ENCODE results near the gene GPR107.
"Not testable (repeated sequence)": the region's sequence is repeated elsewhere in the genome, so short reads cannot be mapped to it uniquely, and the experiment has no call there.

The GPR107 gene

DNA sequence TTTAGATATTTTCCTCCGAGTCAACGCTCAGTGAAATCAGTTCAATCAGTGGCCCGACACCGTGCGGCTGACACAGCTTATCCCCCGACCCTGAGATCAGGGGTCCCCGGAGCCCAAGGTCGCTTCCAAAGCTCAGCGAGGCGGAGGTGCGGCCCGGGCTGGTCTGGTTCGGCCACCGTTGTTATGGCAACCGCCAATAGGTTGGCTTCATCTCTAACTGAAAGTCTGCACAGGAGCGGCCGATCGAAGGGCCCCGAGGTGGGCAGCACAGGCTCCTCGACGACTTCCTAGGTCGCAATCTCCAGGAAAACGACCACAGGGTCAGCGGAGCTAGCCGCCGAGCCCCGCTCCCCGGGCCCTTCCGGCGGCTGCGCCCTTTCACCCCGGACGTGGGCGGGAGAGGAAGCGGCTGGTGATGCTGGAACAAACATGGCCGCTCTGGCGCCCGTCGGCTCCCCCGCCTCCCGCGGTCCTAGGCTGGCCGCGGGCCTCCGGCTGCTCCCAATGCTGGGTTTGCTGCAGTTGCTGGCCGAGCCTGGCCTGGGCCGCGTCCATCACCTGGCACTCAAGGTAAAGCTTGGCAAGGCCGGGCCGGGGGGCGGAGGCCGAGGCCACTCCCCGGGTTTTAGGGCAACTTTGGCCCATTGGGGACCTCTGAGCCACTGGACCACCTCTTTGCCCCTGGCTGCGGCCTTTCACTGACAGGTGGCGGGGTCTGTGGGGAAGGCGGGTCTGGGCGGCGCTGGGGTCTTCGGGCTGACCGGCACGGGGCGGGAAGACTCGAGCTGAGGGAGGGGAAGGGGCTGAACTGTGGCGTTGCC is at the start of gene GPR107:
Gene GPR107 (plus strand): TSS at position 403 of the 821 bp plus-strand sequence. CDS start 27 bp downstream, at position 430.
- H3K4me3 Mint-ChIP-seq: peak within 1 kb of the TSS; percentile 93
- peaks cover 2 to 3% of the 10 kb centered on the region in 2 donors for H3K36me3 Mint-ChIP-seq
- peak within 1 kb of the TSS; percentile 97 for H3K27ac Mint-ChIP-seq
- no peaks in the 10 kb centered on the region for H3K9me3 Mint-ChIP-seq
- no peaks in the 10 kb centered on the region for H3K27me3 Mint-ChIP-seq
- DNase-seq (peak; percentile 72), ATAC-seq (replicated peaks) (peak; percentile 96)
- peaks cover 8 to 29% of the 10 kb centered on the region in 2 donors for H3K4me1 Mint-ChIP-seq

DNA sequence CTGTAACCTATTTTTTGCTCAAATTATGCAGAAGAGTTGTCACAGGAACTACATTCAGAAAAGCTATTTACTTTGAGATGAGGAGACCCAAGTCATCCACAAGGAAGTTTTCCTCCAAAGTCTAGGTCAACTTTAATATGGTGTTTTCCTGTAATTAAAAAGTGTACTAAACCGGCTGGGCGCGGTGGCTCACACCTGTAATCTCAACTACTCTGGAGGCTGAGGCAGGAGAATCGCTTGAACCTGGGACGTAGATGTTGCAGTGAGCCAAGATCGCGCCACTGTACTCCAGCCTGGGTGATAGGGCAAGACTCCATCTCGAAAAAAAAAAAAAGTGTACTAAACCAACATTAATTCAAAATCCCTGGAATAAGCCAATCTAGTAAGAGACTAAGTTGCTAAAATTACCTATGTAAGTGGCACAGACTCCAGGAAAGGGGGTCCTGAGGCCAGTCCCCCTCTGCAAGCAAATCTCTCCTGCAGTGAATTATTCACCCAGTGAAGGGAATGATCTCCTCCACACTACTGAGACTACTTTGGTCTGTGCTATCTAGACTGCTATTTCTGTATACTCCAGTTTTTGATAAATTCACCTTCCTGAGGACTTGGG is 49.7 kb upstream of the GPR107 start:
- H3K36me3 Mint-ChIP-seq: peaks cover 36 to 50% of the 10 kb centered on the region in 2 donors
- H3K27ac Mint-ChIP-seq: peak overlapping the region; percentile 92
- H3K4me3 Mint-ChIP-seq: no peak overlapping the region
- peaks cover 25 to 83% of the 10 kb centered on the region in 2 donors for H3K4me1 Mint-ChIP-seq
- ATAC-seq (replicated peaks): no peak
- H3K9me3 Mint-ChIP-seq: no peaks in the 10 kb centered on the region
- DNase-seq: no peak
- H3K27me3 Mint-ChIP-seq: no peaks in the 10 kb centered on the region

DNA sequence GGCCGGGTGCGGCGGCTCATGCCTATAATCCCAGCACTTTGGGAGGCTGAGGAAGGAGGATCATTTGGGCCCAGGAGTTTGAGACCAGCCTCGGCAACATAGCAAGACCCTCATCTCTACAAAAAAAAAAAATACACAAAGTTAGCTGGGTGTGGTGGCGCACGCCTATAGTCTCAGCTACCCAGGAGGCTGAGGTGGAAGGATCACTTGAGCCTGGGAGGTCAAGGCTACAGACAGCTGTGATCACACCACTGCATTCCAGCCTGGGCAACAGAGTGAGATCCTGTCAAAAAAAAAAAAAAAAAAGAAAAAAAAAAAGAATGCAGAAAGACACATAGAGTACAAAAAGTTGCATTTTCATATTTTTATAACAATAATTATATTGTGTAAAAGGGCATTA is 46.8 kb upstream of the GPR107 start:
- H3K4me3 Mint-ChIP-seq: peak overlapping the region; percentile 36 to 53
- peak overlapping the region; percentile 92 for H3K27ac Mint-ChIP-seq
- not testable (repeated sequence) for H3K9me3 Mint-ChIP-seq; ATAC-seq (replicated peaks); H3K27me3 Mint-ChIP-seq; DNase-seq
- peaks cover 40 to 96% of the 10 kb centered on the region in 2 donors for H3K4me1 Mint-ChIP-seq
- peaks cover 37 to 51% of the 10 kb centered on the region in 2 donors for H3K36me3 Mint-ChIP-seq

DNA sequence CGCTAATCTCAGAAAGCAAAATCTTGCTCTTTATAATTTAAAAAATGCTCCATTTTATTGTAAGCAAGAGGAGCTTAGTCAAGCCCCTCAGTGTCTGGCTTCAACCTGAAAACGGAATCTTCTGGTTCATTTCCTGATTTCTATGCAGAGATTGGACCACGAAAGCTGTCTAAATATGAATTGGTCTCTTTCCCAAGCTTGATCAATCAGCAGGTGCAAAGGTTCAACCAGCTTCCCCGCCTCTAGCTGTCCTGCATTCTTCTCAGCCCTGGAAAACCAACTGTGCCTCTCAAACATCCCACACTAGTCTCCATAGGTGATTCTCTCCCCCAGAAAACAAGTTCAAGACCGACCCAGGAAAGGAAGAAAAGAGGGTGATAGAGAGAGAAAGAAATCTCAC is 45.2 kb upstream of the GPR107 start:
- peak overlapping the region; percentile 92 for H3K27ac Mint-ChIP-seq
- H3K27me3 Mint-ChIP-seq: no peaks in the 10 kb centered on the region
- H3K4me1 Mint-ChIP-seq: peaks cover 36 to 92% of the 10 kb centered on the region in 2 donors
- peak overlapping the region; percentile 47 to 66 for H3K4me3 Mint-ChIP-seq
- H3K36me3 Mint-ChIP-seq: peaks cover 33 to 56% of the 10 kb centered on the region in 2 donors
- DNase-seq (no peak), ATAC-seq (replicated peaks) (no peak)
- H3K9me3 Mint-ChIP-seq: peaks cover 2 to 3% of the 10 kb centered on the region in 2 donors

DNA sequence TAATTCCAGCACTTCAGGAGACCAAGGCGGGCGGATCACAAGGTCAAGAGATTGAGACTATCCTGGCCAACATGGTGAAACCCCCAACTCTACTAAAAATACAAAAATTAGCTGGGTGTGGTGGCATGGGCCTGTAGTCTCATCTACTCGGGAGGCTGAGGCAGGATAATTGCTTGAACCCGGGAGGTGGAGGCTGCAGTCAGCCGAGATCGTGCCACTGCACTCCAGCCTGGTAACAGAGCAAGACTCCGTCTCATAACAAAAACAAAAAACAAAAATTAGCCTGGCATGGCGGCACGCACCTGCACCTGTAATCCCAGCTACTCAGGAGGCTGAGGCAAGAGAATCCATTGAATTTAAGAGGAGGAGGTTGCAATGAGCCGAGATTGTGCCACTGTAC is 44.2 kb upstream of the GPR107 start:
- not testable (repeated sequence) for H3K9me3 Mint-ChIP-seq; ATAC-seq (replicated peaks); DNase-seq; H3K27me3 Mint-ChIP-seq
- Mint-ChIP-seq H3K4me1 (peaks cover 32 to 82% of the 10 kb centered on the region in 2 donors), H3K27ac (peak overlapping the region; percentile 92), H3K36me3 (peaks cover 34 to 57% of the 10 kb centered on the region in 2 donors), H3K4me3 (peak overlapping the region; percentile 49 to 62)

DNA sequence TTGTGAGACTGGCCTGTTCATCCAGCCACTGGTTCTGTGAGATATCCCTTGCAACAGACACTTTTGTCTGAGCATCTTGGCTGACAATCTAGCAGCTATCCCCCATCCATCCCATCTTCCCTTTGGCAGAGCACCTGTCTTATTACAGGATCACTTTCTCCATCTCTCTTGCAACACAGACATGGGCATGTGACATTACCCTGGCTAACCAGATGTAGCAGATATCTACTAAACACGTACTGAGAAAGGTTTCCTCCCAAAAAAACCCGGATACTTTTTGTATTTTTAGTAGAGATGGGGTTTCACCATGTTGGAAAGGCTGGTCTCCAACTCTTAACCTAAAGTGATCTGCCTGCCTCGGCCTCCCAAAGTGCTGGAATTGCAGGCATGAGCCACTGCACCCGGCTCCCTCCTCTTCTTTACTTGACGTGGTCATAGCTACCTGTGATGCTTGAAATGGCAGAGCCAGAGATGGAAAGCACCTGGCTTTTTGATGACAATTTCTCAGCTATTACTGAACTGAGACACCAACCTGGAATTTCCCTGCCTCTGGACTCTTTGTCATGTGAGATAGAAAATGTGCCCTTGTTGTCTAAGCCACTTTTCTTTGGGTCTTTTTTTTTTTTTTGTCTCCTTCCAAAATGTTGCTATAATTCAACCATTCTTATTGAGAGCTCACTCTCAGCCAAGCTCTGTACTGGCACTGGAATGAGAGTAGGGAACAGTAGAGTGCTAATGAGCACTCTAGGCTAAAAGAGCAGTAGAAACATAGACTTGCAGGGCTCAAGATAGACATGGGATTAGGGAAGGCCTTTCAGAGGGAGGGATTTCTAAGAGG is 43.3 kb upstream of the GPR107 start:
- peaks cover 2 to 3% of the 10 kb centered on the region in 2 donors for H3K9me3 Mint-ChIP-seq
- peak; percentile 80 to 87 for ATAC-seq (replicated peaks)

DNA sequence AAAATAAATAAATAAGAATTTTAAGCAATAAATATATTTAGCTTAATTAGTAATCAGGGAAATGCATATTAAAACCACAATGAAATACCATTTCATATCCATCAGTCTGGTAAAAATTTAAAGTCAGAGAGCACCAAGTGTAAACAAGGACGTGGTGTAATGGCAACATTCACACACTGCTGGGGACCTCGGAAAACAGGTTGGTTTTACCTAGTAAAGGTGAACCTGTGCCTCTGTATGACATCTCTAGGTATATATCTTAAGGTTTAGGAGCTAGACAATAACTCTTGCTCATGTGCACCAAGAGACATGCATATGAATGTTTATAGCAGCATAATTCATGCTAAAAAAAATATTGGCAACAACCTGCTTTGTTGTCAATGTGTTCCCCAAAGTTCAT is 40.4 kb upstream of the GPR107 start:
- Mint-ChIP-seq H3K9me3 (peaks cover 3 to 5% of the 10 kb centered on the region in 2 donors), H3K27me3 (no peaks in the 10 kb centered on the region), H3K4me1 (peaks cover 40 to 73% of the 10 kb centered on the region in 2 donors), H3K36me3 (peaks cover 42 to 68% of the 10 kb centered on the region in 2 donors), H3K27ac (peak overlapping the region; percentile 93), H3K4me3 (peak overlapping the region in 1 of 2 donors; percentile 47)
- no peak for ATAC-seq (replicated peaks)
- no peak for DNase-seq

More for the DNA sequence above, 43.3 kb upstream of the GPR107 start:
- DNase-seq: peak; percentile 70
- H3K4me1 Mint-ChIP-seq: peaks cover 32 to 75% of the 10 kb centered on the region in 2 donors
- peak overlapping the region; percentile 92 for H3K27ac Mint-ChIP-seq
- H3K27me3 Mint-ChIP-seq: no peaks in the 10 kb centered on the region
- peak overlapping the region; percentile 49 to 62 for H3K4me3 Mint-ChIP-seq
- H3K36me3 Mint-ChIP-seq: peaks cover 34 to 59% of the 10 kb centered on the region in 2 donors

DNA sequence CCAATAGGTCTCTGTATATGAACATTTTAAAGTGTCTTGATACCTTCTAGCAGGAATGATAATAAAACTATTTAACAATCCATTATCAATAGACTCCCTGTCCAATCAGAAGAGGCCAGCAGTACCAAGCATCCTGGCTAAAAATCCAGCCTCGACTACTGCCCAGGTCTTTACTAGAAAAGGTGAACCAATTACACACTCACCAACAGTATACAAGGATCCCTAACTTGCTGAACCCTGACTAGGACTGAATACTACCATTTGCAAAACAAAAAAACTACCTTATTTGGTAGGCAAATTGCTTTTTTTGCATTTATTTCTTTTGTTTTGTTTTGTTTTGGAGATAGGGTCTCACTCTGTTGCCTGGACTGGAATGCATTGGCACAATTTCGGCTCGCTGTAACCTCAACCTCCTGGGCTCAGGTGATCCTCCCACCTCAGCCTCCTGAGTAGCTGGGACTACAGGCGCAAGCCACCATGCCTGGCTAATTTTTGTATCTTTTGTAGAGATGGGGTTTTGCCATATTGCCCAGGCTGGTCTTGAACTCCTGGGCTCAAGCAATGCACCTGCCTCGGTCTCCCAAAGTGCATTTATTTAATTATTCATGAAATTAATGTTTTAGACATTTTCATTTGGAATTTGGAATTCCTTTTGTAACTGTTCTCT is 38.2 kb upstream of the GPR107 start:
- Mint-ChIP-seq H3K4me1 (peaks cover 26 to 67% of the 10 kb centered on the region in 2 donors), H3K27me3 (no peaks in the 10 kb centered on the region), H3K27ac (peak overlapping the region; percentile 51), H3K4me3 (no peak overlapping the region), H3K9me3 (peaks cover 3 to 7% of the 10 kb centered on the region in 2 donors), H3K36me3 (peaks cover 41 to 72% of the 10 kb centered on the region in 2 donors)
- ATAC-seq (replicated peaks) (no peak), DNase-seq (no peak)

DNA sequence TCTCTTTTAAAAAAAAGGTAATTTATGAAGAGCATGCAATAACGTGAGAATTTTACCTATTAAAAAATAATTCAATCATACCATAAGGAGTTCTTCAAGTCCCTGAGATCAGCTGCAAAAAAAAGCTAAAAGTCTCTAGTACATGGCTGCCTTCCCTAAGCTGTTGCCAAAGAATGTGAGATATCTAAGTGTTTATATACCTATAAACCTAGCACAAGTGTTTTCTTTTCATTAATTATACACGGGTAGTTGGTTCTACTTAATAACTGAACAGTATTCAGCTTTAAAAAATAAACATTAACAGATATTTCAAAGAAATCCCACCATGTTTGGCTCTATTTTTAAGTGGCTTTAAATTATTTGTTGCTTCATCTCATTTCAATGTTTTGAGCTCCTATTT is 36.6 kb upstream of the GPR107 start:
- peaks cover 35 to 68% of the 10 kb centered on the region in 2 donors for H3K36me3 Mint-ChIP-seq
- no peaks in the 10 kb centered on the region for H3K27me3 Mint-ChIP-seq
- ATAC-seq (replicated peaks) (peak; percentile 1 to 3), DNase-seq (no peak)
- H3K4me1 Mint-ChIP-seq: peaks cover 28 to 67% of the 10 kb centered on the region in 2 donors
- H3K4me3 Mint-ChIP-seq: peak overlapping the region; percentile 60 to 64
- peak overlapping the region; percentile 99 for H3K27ac Mint-ChIP-seq
- peaks cover 0 to 7% of the 10 kb centered on the region in 2 donors for H3K9me3 Mint-ChIP-seq

DNA sequence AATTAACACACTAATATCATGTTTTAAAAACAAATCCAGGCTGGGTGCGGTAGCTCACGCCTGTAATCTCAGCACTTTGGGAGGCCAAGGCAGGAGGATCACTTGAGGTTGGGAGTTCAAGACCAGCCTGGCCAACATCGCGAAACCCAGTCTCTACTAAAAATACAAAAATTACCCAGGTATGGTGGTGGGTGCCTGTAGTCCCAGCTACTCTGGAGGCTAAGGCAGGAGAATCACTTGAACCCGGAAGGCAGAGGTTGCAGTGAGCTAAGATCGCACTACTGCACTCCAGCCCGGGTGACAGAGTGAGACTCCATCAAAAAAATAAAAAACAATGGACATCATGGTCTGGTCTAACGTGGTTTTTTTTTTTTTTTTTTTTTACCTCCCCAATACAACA is 36.2 kb upstream of the GPR107 start:
- ATAC-seq (replicated peaks); H3K27me3 Mint-ChIP-seq; H3K9me3 Mint-ChIP-seq; DNase-seq: not testable (repeated sequence)
- H3K4me3 Mint-ChIP-seq: peak overlapping the region; percentile 41 to 54
- peaks cover 35 to 68% of the 10 kb centered on the region in 2 donors for H3K36me3 Mint-ChIP-seq
- H3K4me1 Mint-ChIP-seq: peaks cover 26 to 66% of the 10 kb centered on the region in 2 donors
- H3K27ac Mint-ChIP-seq: peak overlapping the region; percentile 99

DNA sequence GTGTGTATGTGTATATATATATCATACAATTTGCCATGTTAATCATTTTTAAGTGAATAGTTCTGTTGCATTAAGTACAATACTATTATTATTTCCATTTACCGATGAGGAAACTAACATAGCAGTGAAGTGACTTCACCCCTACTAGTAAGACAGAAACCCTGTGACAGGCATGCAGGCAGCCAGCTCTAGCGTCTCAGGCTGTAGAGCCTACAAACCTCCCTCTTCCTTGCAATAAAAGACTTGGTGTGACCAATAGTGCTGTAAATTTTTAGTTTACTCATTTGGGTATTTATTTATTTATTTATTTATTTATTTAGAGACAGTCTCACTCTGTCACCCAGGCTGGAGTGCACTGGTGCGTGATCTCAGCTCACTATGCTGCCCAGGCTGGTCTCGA is 35.4 kb upstream of the GPR107 start:
- Mint-ChIP-seq H3K36me3 (peaks cover 32 to 65% of the 10 kb centered on the region in 2 donors), H3K4me1 (peaks cover 29 to 67% of the 10 kb centered on the region in 2 donors), H3K9me3 (peaks cover 0 to 5% of the 10 kb centered on the region in 2 donors), H3K4me3 (peak overlapping the region; percentile 4 to 17), H3K27me3 (no peaks in the 10 kb centered on the region), H3K27ac (peak overlapping the region; percentile 99)
- DNase-seq (no peak), ATAC-seq (replicated peaks) (no peak)

DNA sequence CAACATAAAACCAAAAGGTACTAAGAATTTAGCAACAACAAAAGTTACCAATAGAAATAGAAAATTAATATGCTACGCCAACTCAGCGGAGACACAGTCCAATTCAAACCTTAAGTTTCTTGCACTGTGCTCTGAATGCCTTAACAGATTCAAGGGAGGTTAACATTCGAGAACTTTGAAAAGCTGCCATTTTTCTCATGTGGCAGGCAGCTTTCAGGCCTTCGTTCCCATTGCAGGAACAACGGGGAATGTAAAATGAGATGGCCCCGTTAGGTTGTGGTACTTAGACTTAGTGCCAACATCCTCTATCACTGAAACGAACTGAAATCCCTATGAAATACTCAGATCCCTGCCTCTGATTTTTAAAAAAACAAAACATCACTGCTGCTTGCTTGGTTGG is 33.1 kb upstream of the GPR107 start:
- Mint-ChIP-seq H3K4me3 (peak overlapping the region; percentile 21 to 41), H3K27me3 (no peaks in the 10 kb centered on the region), H3K27ac (peak overlapping the region; percentile 95), H3K4me1 (peaks cover 44 to 87% of the 10 kb centered on the region in 2 donors), H3K9me3 (peaks cover 0 to 6% of the 10 kb centered on the region in 2 donors), H3K36me3 (peaks cover 35 to 66% of the 10 kb centered on the region in 2 donors)
- no peak for DNase-seq
- no peak for ATAC-seq (replicated peaks)

DNA sequence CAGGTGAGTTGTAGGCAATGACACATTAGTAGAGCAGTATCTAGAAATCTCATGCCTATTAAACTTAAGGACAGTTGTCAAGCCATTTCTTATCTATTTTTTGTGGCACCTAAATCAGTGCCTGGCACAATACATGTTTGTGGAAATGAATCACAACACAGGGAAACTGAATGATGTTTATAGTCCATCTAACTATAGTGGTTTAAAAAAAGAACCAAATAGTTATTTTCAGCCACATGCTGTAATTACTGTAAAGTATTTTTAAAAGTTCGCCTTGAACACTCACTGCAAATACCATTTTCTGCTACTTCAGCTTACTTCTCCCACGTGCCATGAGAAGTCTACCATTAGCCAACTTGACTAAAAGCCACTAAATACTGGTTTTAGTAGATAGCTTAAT is 32.6 kb upstream of the GPR107 start:
- H3K27me3 Mint-ChIP-seq: no peaks in the 10 kb centered on the region
- DNase-seq (no peak), ATAC-seq (replicated peaks) (no peak)
- peaks cover 0 to 6% of the 10 kb centered on the region in 2 donors for H3K9me3 Mint-ChIP-seq
- peaks cover 47 to 92% of the 10 kb centered on the region in 2 donors for H3K4me1 Mint-ChIP-seq
- peak overlapping the region; percentile 95 for H3K27ac Mint-ChIP-seq
- H3K4me3 Mint-ChIP-seq: peak overlapping the region; percentile 21 to 41
- peaks cover 35 to 69% of the 10 kb centered on the region in 2 donors for H3K36me3 Mint-ChIP-seq

Measured in stimulated activated naive B cell treated with anti-CD40 and anti-IgM and Interleukin-4, amounts not matched to agents 10 μg/mL and 1 μg/mL and 100 μg/mL, for 72 hours (primary cell).